Large intestine (tissue), 3 donors: ENCODE data around the gene DLGAP1. TPM values are rescaled to one million over a fixed set of nuclear protein-coding genes. Genes with fewer than 3 reads are reported as not detected.

ENCODE experiments used
- DNase-seq, 2 donors: peaks; one replicate each; pipeline versions ENCODE4 v3.0.0 to v3.0.0-alpha.2; 2013
- H3K27ac ChIP-seq: one replicate; pipeline ENCODE4 v1.5.1; 2013; ENCODE audit warnings: low read length
- H3K27me3 ChIP-seq: 2 replicates; pipeline ENCODE4 v1.6.1; 2013; ENCODE audit warnings: low read length; ENCODE audit not compliant: control insufficient read depth, insufficient read depth
- H3K36me3 ChIP-seq: 2 replicates; pipeline ENCODE4 v1.6.1; 2013; ENCODE audit warnings: low read length; ENCODE audit not compliant: control insufficient read depth, insufficient read depth
- H3K4me1 ChIP-seq: one replicate; pipeline ENCODE4 v1.6.1; 2013; ENCODE audit warnings: low read length; ENCODE audit not compliant: control insufficient read depth, insufficient read depth
- H3K4me3 ChIP-seq: one replicate; pipeline ENCODE4 v1.5.1; 2013; ENCODE audit warnings: low read length
- H3K9me3 ChIP-seq: one replicate; pipeline ENCODE4 v1.6.1; 2013; ENCODE audit warnings: mild to moderate bottlenecking, low read depth, low read length, moderate library complexity; ENCODE audit not compliant: control insufficient read depth
- WGBS: methylation state at CpG from one replicate; pipeline ENCODE4 v1.1.5; 2013; ENCODE audit warnings: low lambda C conversion rate; ENCODE audit not compliant: insufficient coverage; 5-methylcytosine and 5-hydroxymethylcytosine counted together
- polyA plus RNA-seq: library from polyadenylated mRNA; unstranded; fragments of 120-200 nt; gene quantifications from one replicate; pipeline ENCODE4 v1.2.1, GENCODE V29; 2013

DLGAP1 gene
- polyA plus RNA-seq, 1 donor: 0.69 TPM

DNA sequence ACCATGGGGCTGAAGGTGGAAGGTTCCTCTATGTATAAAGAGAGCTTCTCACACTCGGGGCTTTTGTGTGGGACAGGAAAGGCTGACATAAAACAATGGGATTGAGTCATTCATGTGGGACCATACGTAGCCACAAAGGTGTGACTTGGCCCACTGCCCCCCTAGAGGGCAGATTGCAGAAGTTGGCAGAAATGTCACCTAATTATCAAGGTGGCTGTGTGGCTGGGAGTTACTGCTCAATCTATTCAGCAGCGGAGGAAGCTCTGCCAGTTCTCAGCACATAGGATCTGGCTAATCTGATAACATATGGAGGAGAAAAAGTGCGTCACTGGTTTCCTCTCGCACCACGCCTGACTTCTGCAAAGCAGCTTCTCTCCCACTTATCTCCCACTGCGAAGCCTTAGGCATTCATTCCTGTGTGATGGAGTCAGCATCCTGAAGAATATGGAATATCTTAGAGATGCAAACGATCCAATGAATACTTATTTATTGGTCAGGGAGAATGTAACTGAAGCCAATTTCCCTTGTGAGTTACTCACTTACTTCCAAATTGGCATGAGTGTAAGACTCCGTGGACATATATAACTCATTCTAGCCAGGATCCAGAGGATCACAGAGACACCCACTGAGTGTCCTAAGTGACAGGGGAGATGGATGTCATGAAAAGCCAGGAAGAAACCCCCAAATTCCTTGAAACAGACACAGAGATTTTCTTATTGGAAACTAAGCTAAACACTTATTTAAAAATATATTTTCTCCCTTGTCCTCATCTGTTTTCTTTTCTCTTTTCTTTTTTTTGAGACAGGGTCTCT lies 660.4 kb downstream of the DLGAP1 start:
- Histone ChIP-seq H3K27ac (no peak overlapping the region), H3K4me3 (no peak overlapping the region), H3K9me3 (no peaks in the 10 kb centered on the region), H3K27me3 (no peaks in the 10 kb centered on the region), H3K36me3 (no peaks in the 10 kb centered on the region), H3K4me1 (peaks cover 5% of the 10 kb centered on the region)
- WGBS: 70% methylated on average over 2 of the region's 9 CpGs
- no peak for DNase-seq

DNA sequence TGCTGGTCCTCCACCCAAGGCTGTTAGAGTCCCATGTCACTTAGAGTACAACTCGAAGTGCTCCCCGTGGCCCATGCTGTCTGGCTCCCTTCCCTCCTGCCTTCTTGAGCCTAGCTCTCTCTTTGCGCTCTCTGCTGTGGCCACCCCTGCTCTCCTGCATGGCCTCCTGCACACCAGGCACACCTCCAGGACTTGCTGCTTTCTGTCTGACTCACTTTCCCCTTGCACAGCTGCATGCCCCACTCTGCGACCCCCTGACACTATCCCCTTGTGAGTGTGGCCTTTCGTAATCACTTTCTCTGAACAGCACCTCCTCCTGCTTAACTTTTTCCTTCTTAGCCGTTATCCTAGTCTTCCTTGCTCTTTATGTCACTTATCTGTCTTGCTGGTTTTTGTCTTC lies 661.6 kb downstream of the DLGAP1 start:
- H3K27ac ChIP-seq: no peak overlapping the region
- H3K9me3 ChIP-seq: no peaks in the 10 kb centered on the region
- no peak for DNase-seq
- H3K36me3 ChIP-seq: no peaks in the 10 kb centered on the region
- no peak overlapping the region for H3K4me3 ChIP-seq
- H3K4me1 ChIP-seq: peaks cover 5% of the 10 kb centered on the region
- H3K27me3 ChIP-seq: no peaks in the 10 kb centered on the region
- 50% methylated on average over 1 of the region's 6 CpGs for WGBS

DNA sequence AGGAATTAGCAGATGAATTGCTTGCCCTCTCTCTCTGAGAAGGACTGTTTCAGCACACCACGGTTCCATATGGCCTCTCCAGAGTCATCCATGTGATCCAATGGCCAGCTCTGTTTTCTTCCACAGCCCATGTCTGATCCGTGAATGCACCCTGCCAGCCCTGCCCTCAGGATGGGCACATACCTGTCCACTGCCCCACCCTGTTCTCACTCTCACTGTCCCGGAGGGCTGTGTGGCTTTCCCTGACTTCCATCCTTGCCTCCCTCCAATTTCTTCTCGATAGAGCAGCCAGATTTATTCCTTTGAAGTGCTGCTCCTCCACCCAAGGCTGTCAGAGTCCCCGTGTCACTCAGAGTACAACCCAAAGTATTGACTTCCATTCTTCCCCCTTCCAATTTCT lies 662.0 kb downstream of the DLGAP1 start:
- no CpG with 5 or more reads among the region's 5 CpGs for WGBS
- no peaks in the 10 kb centered on the region for H3K9me3 ChIP-seq
- no peak overlapping the region for H3K27ac ChIP-seq
- no peak overlapping the region for H3K4me3 ChIP-seq
- H3K27me3 ChIP-seq: no peaks in the 10 kb centered on the region
- no peak for DNase-seq
- H3K4me1 ChIP-seq: peaks cover 2% of the 10 kb centered on the region
- no peaks in the 10 kb centered on the region for H3K36me3 ChIP-seq

DNA sequence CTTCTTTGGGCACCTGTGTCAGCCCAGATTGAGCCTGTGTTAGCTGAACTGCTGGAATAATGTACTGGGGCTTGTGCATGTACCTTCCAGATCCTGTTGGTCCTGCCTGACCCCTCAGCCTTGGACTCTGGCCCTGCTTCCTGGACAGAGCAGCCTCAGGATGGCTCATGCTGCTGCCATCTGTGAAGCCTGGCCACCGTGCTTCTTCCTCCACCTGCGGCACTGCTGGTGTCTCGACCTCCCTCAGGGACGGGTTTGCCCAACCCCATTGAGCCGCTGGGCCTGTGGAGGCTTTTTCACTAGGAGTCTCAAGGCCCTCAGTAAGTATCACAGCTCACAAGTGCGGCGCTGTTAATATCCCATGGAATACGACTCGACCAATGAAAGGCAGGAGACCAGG lies 662.4 kb downstream of the DLGAP1 start:
- Histone ChIP-seq H3K9me3 (no peaks in the 10 kb centered on the region), H3K27ac (no peak overlapping the region), H3K27me3 (no peaks in the 10 kb centered on the region), H3K4me1 (no peaks in the 10 kb centered on the region), H3K36me3 (no peaks in the 10 kb centered on the region), H3K4me3 (no peak overlapping the region)
- no CpG with 5 or more reads among the region's 9 CpGs for WGBS
- DNase-seq: no peak

DNA sequence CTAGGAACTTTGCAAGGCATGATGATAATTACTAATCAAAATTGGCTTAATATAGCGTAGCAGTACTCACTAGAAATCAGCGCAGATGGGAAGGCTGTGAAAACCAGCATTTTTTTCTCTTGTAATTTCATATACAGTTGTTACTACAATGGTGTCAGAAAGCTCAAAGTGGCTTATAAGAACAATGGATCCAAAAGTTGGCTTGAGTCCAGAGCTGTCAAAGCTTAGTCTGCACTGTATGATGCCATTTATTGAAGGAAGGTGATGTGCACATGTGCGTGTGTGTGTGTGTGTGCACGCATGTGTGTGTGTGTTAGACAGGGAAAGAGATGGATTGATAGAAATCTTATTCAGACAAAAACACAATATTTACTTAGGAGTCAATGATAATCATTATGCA lies 663.9 kb downstream of the DLGAP1 start:
- no peak for DNase-seq
- no CpG with 5 or more reads among the region's 4 CpGs for WGBS
- Histone ChIP-seq H3K27me3 (no peaks in the 10 kb centered on the region), H3K9me3 (no peaks in the 10 kb centered on the region), H3K27ac (no peak overlapping the region), H3K36me3 (no peaks in the 10 kb centered on the region), H3K4me3 (no peak overlapping the region), H3K4me1 (no peaks in the 10 kb centered on the region)

DNA sequence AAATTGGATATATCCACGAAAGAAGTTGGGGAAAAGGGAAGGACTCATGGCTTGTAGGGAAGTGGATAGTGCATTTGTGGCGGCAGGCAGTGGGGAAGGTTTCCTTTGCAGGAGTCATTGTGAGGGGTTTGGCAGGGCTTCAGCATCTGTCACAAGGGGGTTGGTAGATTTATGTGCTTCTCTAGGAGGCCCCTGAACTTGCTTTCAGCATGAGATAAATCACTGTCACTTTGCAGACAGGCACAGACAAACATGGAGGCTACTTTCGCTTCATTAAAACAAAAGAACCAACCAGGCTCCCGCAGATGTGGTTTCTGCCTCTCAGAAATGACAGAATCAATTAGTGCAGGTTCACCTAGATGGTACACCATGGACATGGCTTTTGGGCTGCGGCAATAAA lies 664.4 kb downstream of the DLGAP1 start:
- no peaks in the 10 kb centered on the region for H3K36me3 ChIP-seq
- H3K27ac ChIP-seq: no peak overlapping the region
- H3K4me3 ChIP-seq: no peak overlapping the region
- DNase-seq: no peak
- no peaks in the 10 kb centered on the region for H3K27me3 ChIP-seq
- WGBS: no CpG with 5 or more reads among the region's 5 CpGs
- H3K4me1 ChIP-seq: no peaks in the 10 kb centered on the region
- no peaks in the 10 kb centered on the region for H3K9me3 ChIP-seq

DNA sequence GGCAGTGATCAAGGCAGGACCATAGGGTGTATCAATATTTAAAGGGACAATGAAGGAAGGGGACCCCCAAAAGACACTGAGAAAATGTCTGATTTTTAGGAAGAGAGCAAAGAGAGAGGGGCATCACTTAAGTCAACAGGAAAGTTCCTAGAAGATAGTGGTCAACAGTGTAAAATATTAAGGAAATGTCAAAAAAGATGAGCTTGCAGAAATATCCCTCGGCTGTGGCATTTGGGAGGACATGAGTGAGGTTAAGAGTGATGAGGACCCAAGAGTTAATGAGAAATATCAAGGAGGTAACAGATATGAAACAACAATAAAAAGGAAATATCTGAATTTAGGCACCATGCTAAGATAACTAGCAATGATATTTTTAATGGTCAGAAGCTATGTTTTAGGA lies 665.6 kb downstream of the DLGAP1 start:
- no peak for DNase-seq
- Histone ChIP-seq H3K4me3 (no peak overlapping the region), H3K27ac (no peak overlapping the region), H3K27me3 (no peaks in the 10 kb centered on the region), H3K4me1 (no peaks in the 10 kb centered on the region), H3K36me3 (no peaks in the 10 kb centered on the region), H3K9me3 (peaks cover 2% of the 10 kb centered on the region)
- WGBS: 86% methylated on average over 1 of the region's 1 CpG

DNA sequence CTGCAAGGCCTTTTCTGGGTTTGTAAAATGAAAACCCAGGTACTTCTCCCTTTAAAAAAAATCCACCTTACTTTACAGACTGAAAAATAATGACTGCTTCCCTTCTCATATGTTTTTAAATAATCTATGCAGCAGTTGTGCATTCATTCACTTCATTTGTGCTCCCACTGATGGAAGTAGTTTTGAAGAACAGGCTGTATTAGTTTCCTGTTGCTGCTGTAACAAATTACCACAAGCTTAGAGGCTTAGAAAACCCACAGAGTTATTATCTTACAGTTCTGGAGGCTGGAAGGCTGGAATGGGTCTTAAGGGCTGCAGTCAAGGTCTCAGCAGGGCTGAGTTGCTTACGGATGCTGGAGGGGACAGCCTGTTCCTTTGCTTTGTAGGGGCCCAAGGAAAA lies 670.2 kb downstream of the DLGAP1 start:
- no CpG with 5 or more reads among the region's 1 CpG for WGBS
- H3K36me3 ChIP-seq: no peaks in the 10 kb centered on the region
- H3K4me1 ChIP-seq: no peaks in the 10 kb centered on the region
- no peak for DNase-seq
- H3K27ac ChIP-seq: no peak overlapping the region
- peaks cover 5% of the 10 kb centered on the region for H3K9me3 ChIP-seq
- H3K4me3 ChIP-seq: no peak overlapping the region
- H3K27me3 ChIP-seq: no peaks in the 10 kb centered on the region

DNA sequence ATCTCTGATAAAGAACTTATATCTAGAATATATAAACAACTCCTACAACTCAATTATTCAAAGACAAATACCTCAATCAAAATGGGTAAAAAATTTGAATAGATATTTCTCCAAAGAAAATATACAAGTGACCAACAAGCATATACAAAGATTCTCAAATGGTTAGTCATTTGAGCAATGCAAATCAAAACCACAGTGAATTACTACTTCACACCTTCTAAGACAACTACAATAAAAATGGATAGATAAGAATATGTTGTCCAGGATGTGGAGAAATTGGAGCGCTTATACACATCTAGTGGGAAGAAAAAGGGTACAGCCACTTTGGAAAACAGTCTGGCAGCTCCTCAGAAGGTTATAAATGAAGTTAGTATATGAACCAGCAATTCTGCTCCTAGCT lies 672.2 kb downstream of the DLGAP1 start:
- no peak for DNase-seq
- no peaks in the 10 kb centered on the region for H3K27me3 ChIP-seq
- no peaks in the 10 kb centered on the region for H3K4me1 ChIP-seq
- 100% methylated on average over 1 of the region's 1 CpG for WGBS
- H3K9me3 ChIP-seq: peaks cover 5% of the 10 kb centered on the region
- no peaks in the 10 kb centered on the region for H3K36me3 ChIP-seq
- H3K27ac ChIP-seq: no peak overlapping the region
- no peak overlapping the region for H3K4me3 ChIP-seq

DNA sequence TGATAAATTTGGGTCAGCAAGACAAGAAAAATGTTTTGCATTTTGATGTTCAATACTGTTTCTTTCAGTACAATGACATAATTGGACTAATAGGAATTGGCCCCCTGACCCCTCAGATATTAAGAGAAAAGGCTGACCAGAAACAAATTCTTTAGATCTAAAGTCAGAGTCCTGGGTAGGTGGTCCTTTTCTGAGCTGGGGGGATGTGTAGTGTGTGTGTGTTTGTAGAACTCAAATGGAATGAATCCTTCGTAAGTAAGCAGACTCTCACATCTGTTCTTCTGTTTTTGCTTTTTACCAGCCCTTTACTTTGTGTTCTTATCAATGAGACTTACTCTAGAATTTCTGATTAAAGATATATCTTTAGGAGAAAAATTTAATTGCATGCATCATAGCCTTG lies 677.4 kb downstream of the DLGAP1 start:
- H3K27ac ChIP-seq: no peak overlapping the region
- no peak overlapping the region for H3K4me3 ChIP-seq
- DNase-seq: no peak
- 80% methylated on average over 1 of the region's 1 CpG for WGBS
- H3K9me3 ChIP-seq: no peaks in the 10 kb centered on the region
- no peaks in the 10 kb centered on the region for H3K36me3 ChIP-seq
- peaks cover 11% of the 10 kb centered on the region for H3K4me1 ChIP-seq
- H3K27me3 ChIP-seq: no peaks in the 10 kb centered on the region

DNA sequence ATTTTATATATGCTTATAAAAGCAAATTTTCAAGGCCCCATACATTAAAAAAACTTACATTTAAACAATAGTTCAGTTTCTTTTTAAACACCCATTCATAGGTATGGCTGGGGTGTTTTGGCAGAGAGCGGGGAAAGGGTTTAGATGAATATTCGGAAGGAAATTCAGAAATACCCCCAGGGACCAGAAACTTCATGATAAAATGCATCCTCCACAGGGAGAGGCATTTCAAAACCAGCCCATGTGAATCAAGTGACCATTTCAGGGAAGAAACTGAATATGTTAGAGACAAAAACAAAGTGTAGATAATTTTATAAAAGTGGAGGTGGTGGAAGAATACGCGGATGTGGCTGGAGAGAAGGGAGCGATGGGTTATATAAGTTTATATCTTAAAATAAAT lies 678.0 kb downstream of the DLGAP1 start:
- Histone ChIP-seq H3K36me3 (no peaks in the 10 kb centered on the region), H3K9me3 (no peaks in the 10 kb centered on the region)
- 94% methylated on average over 3 of the region's 5 CpGs for WGBS

More for the DNA sequence above, 678.0 kb downstream of the DLGAP1 start:
- no peak for DNase-seq
- peaks cover 14% of the 10 kb centered on the region for H3K4me1 ChIP-seq
- no peak overlapping the region for H3K4me3 ChIP-seq
- no peaks in the 10 kb centered on the region for H3K27me3 ChIP-seq
- no peak overlapping the region for H3K27ac ChIP-seq
